ENCODE measurements around the gene DCST1.
A peak's percentile ranks its signal among the peaks of the same experiment; 100 is the strongest.

Gene DCST1

DNA sequence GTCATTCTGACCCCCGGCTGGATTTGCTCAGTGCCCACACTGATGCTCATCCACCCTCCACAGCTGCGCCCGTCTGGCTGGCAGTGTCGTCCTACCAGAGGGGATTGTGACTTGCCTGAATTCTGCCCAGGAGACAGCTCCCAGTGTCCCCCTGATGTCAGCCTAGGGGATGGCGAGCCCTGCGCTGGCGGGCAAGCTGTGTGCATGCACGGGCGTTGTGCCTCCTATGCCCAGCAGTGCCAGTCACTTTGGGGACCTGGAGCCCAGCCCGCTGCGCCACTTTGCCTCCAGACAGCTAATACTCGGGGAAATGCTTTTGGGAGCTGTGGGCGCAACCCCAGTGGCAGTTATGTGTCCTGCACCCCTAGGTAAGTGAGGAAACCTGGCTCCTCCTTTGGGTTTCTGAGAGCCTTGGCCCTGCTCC is 24.2 kb downstream of the DCST1 start:
- no peak for DNase-seq

- DNase-seq = no peak
These were observed 27.1 kb downstream of the DCST1 start for GRCh38 chr1:155060736-155061135.

DNA sequence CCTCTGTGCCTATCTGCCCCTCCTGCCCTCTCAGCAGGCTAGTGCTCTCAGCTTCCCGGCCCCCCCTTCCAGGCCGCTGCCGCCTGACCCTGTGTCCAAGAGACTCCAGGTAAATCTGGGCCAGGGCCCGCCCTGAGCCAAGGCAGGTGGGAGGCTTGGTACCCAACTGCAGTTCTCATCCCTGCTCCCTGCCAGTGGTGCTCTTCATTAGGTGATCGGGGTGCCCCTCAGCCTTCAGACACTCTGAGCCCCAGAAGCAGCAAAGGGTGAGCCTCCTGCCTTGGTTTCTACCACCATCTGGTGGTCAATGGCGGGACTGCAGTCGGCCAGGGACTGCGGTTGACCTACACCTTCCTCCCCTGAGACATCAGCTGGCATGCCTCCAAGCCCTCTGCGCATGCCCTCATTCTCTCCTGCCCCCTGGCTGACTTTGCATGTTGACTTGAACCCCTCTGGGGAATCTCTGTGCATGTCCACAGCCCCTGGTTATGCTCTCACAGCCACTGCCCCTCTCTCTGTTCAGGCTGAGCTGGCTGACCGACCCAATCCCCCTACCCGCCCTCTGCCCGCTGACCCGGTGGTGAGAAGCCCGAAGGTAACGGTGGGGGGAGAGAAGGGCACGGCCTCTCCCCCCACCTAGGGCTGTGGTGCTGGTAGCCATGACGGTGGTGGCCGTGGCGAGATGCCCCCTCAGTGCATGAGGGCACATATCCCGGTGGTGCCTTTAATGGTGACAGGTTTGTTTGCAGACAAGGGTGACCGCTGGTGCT is 27.9 kb downstream of the DCST1 start:
- DNase-seq = peak; percentile 83

GRCh38 chr1:155062151-155062686 is 28.6 kb downstream of the DCST1 start:
- no peak for DNase-seq

- DNase-seq = no peak
These were observed 29.2 kb downstream of the DCST1 start for GRCh38 chr1:155062702-155063411.

- peak; percentile 77 for DNase-seq
These were observed 30.0 kb downstream of the DCST1 start, which contains the start of gene EFNA4 for GRCh38 chr1:155063550-155064110. TSS of gene EFNA4 (plus strand) at chr1:155063740. CDS start at chr1:155063824, 84 bp downstream.

- no peak for DNase-seq
These were observed 30.6 kb downstream of the DCST1 start for GRCh38 chr1:155064111-155064831.

GRCh38 chr1:155064832-155065429 is 31.3 kb downstream of the DCST1 start:
- DNase-seq = no peak

DNA sequence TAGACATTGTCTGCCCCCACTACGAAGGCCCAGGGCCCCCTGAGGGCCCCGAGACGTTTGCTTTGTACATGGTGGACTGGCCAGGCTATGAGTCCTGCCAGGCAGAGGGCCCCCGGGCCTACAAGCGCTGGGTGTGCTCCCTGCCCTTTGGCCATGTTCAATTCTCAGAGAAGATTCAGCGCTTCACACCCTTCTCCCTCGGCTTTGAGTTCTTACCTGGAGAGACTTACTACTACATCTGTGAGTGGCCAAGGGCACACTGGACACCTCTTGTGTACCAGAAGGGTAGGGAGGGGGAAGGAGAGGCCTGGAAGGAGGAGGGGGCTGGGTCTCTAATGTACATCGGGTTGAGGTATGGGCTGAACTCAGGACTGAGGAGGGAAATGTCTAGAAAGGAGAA is 33.2 kb downstream of the DCST1 start:
- no peak for DNase-seq

DNA sequence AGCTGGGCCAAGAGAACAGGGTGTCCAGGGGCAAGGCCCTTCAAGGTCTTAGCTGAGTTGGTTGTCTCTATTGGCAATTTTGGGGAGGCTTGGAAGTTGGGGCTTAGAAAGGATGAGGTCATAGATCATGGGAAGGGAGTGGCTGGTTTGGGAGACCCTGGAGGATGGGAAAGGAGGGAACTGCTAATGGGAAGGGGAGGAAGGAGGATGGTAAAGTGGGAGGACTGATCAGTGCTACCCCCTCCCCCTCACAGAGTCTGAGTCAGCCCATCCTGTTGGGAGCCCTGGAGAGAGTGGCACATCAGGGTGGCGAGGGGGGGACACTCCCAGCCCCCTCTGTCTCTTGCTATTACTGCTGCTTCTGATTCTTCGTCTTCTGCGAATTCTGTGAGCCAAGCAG is 35.0 kb downstream of the DCST1 start:
- no peak for DNase-seq

GRCh38 chr1:155069551-155070157 is 36.0 kb downstream of the DCST1 start:
- no peak for DNase-seq

DNA sequence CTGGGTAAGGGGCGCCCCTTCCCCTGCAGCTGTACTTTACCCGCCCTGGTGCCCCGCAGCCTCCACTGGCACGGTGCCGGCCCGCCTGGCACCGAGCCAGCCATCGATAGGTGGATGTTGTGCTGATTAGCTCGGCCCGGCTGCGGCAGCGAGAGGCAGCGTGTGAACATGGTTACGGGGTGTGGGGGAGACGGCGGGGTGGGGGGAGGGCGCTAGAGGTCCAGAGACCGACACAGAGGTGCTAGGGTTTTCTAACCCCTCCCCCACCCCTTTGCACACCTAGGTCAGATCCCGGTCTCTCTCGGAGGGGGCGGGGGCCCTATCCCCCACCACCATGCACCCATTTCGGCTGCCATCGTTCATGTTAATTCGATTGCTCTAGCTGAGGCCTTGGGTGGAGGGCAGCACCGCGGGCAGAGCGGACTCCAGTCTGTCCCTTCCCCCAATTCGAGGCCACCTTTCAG is 36.6 kb downstream of the DCST1 start:
- no peak for DNase-seq

DNA sequence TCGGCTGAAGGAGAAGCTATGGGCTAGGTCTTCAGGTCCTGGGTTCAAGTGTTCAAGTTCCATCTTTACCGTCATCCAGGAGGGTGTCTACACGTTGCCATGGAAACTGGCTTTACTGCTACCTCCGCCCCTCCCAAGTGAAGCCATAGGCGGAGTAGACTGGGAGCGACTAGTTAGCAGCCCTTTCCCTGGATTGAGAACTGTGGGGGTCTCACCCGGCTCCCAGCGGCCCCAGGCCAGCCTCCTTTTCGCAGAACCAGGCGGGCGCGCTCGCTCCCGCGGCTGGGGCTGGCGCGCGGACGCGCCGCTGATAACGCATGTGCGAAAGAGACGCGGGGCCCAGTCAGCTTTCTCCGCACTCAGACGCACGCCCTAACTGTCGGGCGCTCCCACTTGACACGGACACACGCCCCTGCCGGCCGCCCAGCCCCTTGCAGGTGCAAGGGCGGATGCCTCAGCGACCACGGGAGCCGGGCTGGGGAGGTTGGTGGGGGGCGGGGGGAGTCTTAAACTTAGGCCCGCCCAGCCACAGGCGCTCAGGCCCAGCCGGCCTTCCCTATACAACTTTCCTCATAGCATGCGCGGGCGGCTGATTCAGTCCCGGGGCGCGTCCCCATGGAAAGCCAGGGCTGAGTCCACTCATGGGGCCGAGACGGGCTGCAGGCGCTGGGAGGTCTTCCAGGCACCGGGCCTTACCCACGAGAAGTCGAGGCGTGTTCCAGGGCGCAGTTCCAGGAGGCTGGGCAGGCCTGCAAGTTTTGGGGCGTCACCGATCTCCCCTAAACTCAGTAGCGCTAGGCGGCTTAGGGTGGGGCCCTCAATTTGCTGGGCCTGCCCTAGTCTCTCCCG is 37.3 kb downstream of the DCST1 start:
- DNase-seq = no peak

DNA sequence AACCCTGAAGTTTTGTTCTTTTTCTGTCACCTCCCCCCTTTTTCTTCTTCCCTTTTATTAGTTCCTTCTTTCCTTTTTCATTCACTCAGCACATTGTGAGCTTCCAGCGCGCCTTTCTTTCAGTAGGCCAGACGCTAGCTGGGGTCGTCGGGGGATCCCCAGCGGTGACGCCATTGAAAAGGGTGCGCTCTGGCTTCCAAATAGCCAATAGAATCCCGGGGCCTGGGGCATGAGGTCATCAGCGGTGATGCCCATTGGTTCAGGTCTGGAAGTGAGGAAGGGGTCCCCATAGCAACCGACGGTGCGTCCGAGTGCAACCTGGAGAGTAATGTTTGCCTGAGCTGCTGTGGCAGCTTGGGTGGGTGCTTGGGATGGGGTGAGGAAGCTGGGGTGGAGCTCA is 38.1 kb downstream of the DCST1 start:
- DNase-seq = no peak

DNA sequence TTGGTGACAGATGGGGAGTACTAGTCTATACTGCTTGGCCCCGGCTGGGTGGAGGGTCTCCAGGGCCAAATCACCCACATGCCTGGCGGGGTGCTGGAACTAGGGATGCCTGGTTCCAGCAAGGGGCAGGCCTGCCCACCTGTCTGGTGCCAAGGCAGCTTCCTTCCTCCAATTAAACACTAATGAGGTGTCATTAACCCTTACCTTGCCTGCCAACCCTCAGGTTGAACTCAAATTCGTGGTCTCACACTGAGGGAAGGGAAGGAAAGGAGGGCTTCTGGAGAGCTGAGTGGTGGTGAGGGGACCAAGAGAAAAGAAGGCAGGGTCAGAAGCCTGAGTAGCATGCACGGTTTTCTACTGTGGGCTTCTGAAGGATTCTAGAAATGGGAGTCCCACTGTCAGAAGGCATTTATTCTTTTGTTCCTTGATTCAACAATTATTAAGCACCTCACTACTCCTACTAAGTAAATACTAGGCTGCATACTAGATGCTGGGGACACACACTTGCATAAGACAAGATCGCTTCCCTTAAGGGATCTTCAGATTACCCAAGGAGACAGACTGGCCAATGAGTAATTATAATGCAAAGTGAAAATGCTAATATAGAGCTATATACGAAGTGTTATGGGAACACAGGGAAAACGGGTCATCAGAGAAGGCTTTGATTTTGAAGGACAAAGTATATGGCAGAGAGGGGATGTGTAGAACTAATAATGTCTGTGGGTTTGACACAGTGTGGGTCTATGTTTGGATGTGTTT is 39.1 kb downstream of the DCST1 start:
- no peak for DNase-seq

DNA sequence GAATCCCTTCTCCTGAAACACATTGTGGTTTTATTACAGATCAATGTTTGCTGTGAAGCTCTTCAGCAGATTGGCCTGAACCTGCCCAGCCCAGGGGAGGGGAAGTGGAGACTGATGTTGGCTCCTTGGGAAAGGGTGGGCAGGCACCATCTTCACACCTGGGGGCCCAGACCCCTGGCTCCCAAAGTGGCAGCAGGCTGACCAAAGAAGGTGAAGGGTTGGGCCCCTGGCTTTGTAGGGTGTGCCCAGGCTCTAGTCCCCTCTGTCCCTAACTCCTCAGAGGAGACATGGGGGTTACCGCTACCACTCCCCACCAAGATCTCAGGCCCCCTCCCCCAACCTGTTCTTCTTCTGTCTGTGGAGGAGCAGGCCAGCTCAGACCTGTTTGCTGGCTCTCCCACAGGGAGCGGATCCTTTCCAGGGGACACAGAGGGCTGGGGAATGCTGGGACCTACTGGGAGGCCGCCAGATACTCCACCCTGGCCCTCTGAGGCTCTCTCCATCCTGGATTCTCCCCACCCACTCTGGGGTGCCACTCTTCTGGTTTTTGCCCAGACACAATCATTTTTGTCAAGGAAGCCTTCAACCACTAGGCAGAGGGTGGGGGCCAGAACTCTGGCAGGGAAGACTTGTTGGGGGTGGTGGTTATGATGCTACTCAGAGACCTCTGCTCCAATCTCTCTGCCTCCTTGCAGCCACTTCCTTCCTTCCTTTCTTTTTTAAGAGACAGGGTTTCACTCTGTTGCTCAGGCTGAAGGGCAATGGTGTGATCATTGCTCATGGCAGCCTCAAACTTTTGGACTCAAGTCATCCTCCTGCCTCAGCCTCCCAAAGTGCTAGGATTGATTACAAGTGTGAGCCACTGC is 40.0 kb downstream of the DCST1 start:
- peak; percentile 71 for DNase-seq

DNA sequence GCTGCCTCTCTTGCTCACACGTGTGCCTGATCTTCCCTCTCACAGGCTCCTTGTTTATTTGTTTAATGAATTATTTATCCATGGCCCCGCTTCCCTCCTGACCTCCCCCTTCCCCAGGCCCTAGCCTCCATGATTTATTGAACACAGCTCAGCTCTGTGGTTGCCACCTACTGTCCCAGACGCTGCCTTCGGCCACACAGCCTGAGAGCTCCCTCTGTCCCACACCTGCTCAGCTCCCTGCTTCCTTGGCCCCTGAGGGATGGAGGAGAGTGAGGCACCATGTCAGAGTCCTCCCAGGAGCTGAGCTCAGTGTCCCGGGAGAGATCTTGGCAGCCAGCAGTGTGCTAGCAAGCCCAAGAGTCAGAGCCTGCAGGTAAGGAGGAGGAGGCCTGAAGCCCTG is 41.9 kb downstream of the DCST1 start:
- no peak for DNase-seq

DNA sequence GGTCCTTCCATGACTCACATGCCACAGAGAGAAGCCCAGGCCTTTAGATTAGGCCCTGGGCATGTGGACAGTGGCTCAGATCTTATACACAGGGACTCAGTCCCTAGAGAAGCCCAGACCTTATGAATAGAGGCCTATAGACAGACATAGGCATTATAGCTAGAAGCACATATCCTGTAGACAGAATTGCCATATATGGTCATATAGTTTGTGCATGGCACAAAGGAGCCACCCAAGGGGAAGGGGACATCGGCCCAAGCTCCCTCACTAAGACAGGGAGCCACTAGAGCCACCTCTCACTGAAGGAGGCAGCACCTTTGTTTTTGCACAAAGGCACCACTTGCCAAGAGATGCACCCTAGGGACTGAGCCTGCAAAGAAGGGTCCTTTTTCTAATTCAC is 42.7 kb downstream of the DCST1 start:
- no peak for DNase-seq

DNA sequence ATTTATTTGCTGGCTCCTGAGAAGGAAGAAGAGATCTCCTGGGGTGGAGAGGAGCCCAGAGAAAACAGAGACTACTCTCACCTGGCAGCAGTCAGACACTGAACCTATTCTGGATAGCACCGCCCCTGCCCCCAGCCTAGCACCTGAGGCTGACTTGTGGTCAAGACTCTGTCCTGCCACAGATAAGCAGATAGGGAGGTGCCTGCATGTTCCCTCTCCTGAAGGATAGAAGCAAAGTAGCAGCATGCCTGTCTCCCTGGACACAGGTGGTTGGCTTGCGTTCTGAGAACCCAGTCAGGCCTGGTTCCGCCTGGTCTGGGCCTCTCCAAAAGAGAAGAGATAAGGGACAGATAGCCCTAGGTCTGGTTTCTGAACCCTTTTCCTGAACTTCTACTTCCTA is 43.7 kb downstream of the DCST1 start:
- no peak for DNase-seq
